T-cell (primary cell): Measurements from ENCODE around the gene SMAD6. TPM values are rescaled to one million over a fixed set of nuclear protein-coding genes. Genes with fewer than 3 reads are reported as not detected.

Experiments
- ATAC-seq, 4 experiments: fragments of 200-7000 bp in 3 of 4; fragments of 150-1000 bp in 1 of 4; cut with Tn5 transposase; replicated peaks in 1 of 4; 1 replicate in 3 of 4; 2 replicates in 1 of 4; pipeline ENCODE4 v1.10.0; 2021; ENCODE audit warnings: moderate library complexity in 3 of 4, mild to moderate bottlenecking in 2 of 4, moderate number of reproducible peaks in 1 of 4
- CTCF ChIA-PET, 2 donors: fragments of 300-600 bp; sonication (Branson Sonifier 250); formaldehyde crosslinking; loops; one replicate each; lab custom pipeline; 2022; ENCODE audit warnings: antibody characterized with exemption in 2 of 2; lab: Charles Lee
- POLR2A ChIA-PET, 2 donors: fragments of 300-600 bp; sonication (Branson Sonifier 250); formaldehyde crosslinking; loops; one replicate each; lab custom pipeline; 2022; ENCODE audit warnings: antibody characterized with exemption in 2 of 2; lab: Charles Lee
- DNase-seq, 35 experiments: peaks; one replicate each; pipeline versions ENCODE4 v3.0.0 to v3.0.0-alpha.2; 2013 to 2023
- H3K27ac ChIP-seq: one replicate; pipeline ENCODE4 v1.5.1; 2013; ENCODE audit warnings: low read length
- H3K27me3 ChIP-seq, 2 experiments: replicated peaks in 1 of 2; 1 replicate in 1 of 2; 2 replicates in 1 of 2; pipeline versions ENCODE4 v1.6.1 to v1.7.0; 2013; ENCODE audit warnings: low read length in 1 of 2, mixed read lengths in 1 of 2; ENCODE audit not compliant: control insufficient read depth in 2 of 2, insufficient read depth in 2 of 2; ENCODE audit errors: extremely low read depth in 1 of 2
- H3K36me3 ChIP-seq, 2 donors: 1 replicate in 1 of 2; 2 replicates in 1 of 2; pipeline versions ENCODE4 v1.6.1 to v1.7.0; 2013; ENCODE audit warnings: low read length in 1 of 2; ENCODE audit not compliant: control insufficient read depth in 2 of 2, insufficient read depth in 1 of 2; ENCODE audit errors: extremely low read depth in 1 of 2
- H3K4me1 ChIP-seq, 2 experiments: 1 replicate in 1 of 2; 2 replicates in 1 of 2; pipeline versions ENCODE4 v1.6.1 to v1.7.0; 2013; ENCODE audit warnings: low read length in 2 of 2, mixed read lengths in 1 of 2; ENCODE audit not compliant: insufficient read depth in 2 of 2, control insufficient read depth in 1 of 2; ENCODE audit errors: extremely low read depth in 1 of 2
- H3K4me3 ChIP-seq, 2 donors: 1 replicate in 1 of 2; 2 replicates in 1 of 2; pipeline versions ENCODE4 v1.5.1 to v1.7.0; 2013; ENCODE audit warnings: mild to moderate bottlenecking in 2 of 2, low read length in 1 of 2, moderate library complexity in 1 of 2; ENCODE audit not compliant: control insufficient read depth in 1 of 2; ENCODE audit errors: extremely low read depth in 1 of 2
- H3K9me3 ChIP-seq: 2 replicates; pipeline ENCODE4 v1.7.0; 2013
- H3K27ac Mint-ChIP-seq, 2 donors: one replicate each; pipeline ENCODE4 v1.8.0; 2020 to 2021; ENCODE audit warnings: mild to moderate bottlenecking in 2 of 2, mixed read lengths in 2 of 2
- H3K27me3 Mint-ChIP-seq, 2 donors: one replicate each; pipeline ENCODE4 v1.8.0; 2021 to 2022; ENCODE audit warnings: mixed read lengths in 2 of 2
- H3K36me3 Mint-ChIP-seq: one replicate; pipeline ENCODE4 v1.8.0; 2021; ENCODE audit warnings: mixed read lengths
- H3K4me1 Mint-ChIP-seq, 3 donors: one replicate each; pipeline ENCODE4 v1.8.0; 2020 to 2022; ENCODE audit warnings: mixed read lengths in 3 of 3, mild to moderate bottlenecking in 1 of 3
- H3K4me3 Mint-ChIP-seq, 3 donors: one replicate each; pipeline ENCODE4 v1.8.0; 2020 to 2022; ENCODE audit warnings: mild to moderate bottlenecking in 3 of 3, mixed read lengths in 3 of 3, moderate library complexity in 3 of 3
- H3K9me3 Mint-ChIP-seq, 3 donors: one replicate each; pipeline ENCODE4 v1.8.0; 2020 to 2022; ENCODE audit warnings: mixed read lengths in 3 of 3
- WGBS: methylation state at CpG from one replicate; pipeline ENCODE4 v1.1.5; 2013; ENCODE audit warnings: missing lambda C conversion rate; ENCODE audit not compliant: insufficient coverage; 5-methylcytosine and 5-hydroxymethylcytosine counted together
- total RNA-seq, 35 experiments: library from RNA in 6 of 35; stranded (reverse) in 6 of 35; fragments of 120-200 nt in 1 of 35; gene quantifications; one replicate each; pipeline versions ENCODE4 v1.2.1 to v1.2.4 and lab custom pipeline; 2013 to 2026

The SMAD6 gene
- total RNA-seq, 5 donors from 2014 or later (not counting 1 experiment from before 2014, with no cell fraction given): 0.13 to 0.55 (median 0.33) TPM

DNA sequence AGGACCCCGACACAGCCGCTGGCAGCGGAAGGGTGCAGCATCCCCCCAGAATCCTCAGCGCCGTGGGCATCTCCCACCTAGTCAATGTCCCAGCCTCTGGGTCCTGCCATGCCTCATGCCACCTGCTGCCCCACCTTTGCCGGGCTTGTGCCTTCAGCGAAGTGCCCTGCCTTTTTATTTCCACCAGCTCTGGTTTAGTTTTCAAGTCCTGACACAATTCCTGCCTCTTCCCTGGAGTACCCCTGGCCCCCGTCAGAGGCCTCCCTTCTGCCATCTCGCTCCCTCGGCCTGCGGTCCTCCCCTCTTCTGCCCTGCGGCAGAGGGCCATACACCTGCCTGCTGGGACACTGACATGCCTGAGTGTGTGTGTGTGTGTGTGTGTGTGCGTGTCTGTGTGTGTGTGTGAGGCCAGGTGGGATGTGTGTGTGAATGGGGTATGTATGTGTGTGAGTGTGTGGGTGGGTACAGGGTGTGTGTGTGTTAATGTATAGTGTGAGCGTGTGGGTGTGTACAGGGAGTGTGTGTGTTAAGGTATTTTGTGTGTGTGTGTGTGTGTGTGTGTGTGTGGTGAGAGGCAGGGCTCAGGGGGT lies 129.9 kb downstream of the SMAD6 start:
- ChIA-PET CTCF (interaction anchor here in 1 of 2 donors (0.6 kb wide), 1 partner anchor 147 kb away, joined by 3 read pairs; no protein-coding TSS in a partner anchor), POLR2A (no interaction called here)
- Histone ChIP-seq H3K4me3 (no peak overlapping the region), H3K27me3 (peaks cover 0 to 3% of the 10 kb centered on the region in 2 experiments), H3K4me1 (no peaks in the 10 kb centered on the region), H3K9me3 (no peaks in the 10 kb centered on the region), H3K36me3 (no peaks in the 10 kb centered on the region), H3K27ac (no peak overlapping the region)
- H3K27ac Mint-ChIP-seq: no peak overlapping the region
- DNase-seq: no peak
- no peaks in the 10 kb centered on the region for H3K9me3 Mint-ChIP-seq
- peaks cover 0 to 4% of the 10 kb centered on the region in 2 donors for H3K27me3 Mint-ChIP-seq
- no peaks in the 10 kb centered on the region for H3K36me3 Mint-ChIP-seq
- no peak overlapping the region for H3K4me3 Mint-ChIP-seq
- peaks cover 0 to 3% (median 0%) of the 10 kb centered on the region in 3 donors for H3K4me1 Mint-ChIP-seq
- no peak for ATAC-seq
- WGBS: 89% methylated on average over 10 of the region's 14 CpGs

Other genes starting within 250 kb of the SMAD6 start
- 10 to 100 TPM; 23.4 to 37.5 (median 34.0) TPM for gene SNAPC5, start 204.5 kb upstream of the SMAD6 start, total RNA-seq
- 1,000 to 10,000 TPM; 3,314 to 3,887 (median 3,346) TPM for gene RPL4, start 197.4 kb upstream of the SMAD6 start, total RNA-seq
- gene ZWILCH, start 196.9 kb upstream of the SMAD6 start, total RNA-seq: 1 to 10 TPM; 4.9 to 9.2 (median 6.2) TPM
- not detected for gene LCTL, start 136.2 kb upstream of the SMAD6 start, total RNA-seq